NOMO-1 (cell line): Measurements from ENCODE around the gene PHTF2.
"Not testable (repeated sequence)": the region's sequence is repeated elsewhere in the genome, so short reads cannot be mapped to it uniquely, and the experiment has no call there.

Experiments used
- DNase-seq, 2 experiments: peaks; one replicate each; lab custom pipeline; 2025; ENCODE audit not compliant: unreplicated experiment in 2 of 2; lab: John Stamatoyannopoulos, UW

The PHTF2 gene

DNA sequence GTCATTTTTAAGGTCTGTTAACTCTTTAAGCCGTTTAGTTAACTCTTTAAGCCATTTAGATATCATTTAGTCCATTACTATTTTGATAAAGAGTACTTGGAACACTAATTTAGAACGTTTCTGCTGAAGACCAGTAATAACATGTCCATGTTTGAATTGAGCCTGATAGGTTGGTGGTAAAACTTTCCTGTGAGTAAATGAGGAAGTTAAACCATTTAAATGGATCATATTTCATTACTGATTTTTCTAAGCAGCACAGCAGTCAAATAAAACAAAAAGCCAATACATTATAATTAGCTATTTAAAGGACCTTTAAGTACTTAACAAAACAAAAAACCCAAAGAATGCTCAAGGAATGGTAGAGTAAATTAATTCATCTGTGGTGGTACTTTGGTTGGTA, 29.4 kb downstream of the PHTF2 start:
- peak; percentile 35 to 80 for DNase-seq

DNA sequence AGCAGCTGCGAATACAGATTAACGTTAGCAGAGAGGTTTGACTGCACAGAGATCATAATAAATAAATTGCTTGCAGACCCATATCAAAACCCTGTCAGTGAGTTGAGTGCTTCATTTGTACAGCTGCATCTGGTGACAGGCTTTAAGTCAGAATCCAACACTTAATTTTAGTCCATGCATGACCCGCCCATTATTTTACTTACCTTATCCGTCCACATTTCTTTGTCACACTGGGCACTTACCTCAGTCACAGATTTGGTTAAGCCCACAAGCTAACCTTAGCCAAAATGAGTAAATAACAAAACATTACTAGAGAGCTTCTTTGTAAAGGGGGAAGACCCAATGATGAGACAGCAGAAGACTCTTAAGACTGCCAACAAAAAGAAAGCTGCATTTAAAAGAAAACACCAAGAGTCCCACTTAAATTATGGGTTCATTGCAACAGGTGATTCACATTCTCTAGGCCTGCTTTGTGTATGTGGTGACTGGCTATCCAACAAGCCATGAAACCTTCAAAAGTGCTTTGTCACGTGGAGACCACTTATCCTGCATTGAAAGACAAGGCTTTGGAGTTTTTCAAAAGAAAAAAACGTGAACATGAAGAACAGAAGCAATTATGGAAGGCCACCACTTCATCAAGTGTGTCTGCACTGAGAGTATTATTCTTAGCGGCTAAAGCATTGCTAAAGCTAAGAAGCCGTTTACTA, 32.2 kb downstream of the PHTF2 start:
- no peak for DNase-seq

DNA sequence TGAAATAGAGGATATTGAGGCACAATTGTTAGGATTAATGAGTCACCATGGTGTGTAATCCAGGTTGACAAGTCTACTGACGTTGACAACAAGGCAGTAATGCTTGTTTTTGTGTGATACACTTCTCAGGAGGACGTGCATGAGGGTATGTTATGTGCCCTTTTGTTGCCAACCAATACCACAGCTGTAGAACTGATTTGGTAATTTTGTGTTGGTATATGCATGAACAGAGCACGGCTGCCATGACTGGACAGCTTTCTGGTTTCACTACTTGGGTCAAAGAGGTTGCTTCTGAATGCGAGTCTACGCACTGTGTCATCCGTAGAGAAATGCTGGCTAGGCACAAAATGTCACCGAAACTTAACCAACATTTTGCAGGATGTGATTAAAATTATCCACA, 32.9 kb downstream of the PHTF2 start:
- DNase-seq, result no peak

DNA sequence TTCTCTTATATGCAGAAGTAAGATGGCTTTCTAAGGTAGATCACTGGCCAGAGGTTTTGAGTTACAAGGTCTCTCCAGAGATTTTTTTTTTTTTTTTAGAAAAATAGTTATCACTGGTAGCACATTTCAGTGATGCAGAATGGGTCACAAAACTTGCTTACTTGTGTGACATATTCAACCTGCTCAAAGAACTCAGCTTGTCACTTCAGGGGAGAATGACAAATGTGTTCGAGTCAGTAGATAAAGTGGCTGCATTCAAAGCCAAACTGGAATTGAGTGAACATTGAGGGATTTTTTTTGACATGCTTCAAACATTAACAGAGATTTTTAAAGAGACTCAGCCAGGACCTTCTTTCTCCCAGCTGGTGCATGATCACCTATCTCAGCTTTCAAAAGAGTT, 33.4 kb downstream of the PHTF2 start:
- DNase-seq, result no peak

DNA sequence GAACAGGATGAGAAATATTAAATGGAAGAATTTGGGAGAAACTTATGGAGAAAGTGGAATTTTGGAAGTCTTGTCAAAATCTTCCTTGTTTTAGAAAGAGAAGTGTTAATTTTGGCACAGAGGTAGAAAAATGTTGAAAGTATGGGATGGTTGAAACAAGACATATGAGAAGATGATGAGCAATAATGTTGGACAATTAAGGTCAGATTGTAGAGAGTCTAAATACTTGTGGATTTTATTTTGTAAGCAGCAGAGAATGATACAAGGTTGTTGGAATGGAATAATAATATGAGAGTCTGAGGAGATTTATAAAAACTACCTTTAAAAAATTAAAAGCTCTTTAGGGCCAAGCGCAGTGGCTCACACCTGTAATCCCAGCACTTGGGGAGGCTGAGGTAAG, 34.6 kb downstream of the PHTF2 start:
- DNase-seq, result no peak

DNA sequence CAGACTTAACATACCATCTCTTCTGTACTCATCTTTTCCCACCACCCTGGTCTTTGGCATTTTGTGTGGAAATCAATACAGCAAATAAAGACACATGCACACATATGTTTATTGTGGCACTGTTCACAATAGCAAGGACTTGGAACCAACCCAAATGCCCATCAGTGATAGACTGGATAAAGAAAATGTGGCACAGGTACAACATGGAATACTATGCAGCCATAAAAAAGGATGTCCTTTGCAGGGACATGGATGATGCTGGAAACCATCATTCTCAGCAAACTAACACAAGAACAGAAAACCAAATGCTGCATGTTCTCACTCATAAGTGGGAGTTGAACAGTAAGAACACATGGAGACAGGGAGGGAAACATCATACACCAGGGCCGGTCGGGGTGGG, 37.9 kb downstream of the PHTF2 start:
- DNase-seq, result not testable (repeated sequence)

DNA sequence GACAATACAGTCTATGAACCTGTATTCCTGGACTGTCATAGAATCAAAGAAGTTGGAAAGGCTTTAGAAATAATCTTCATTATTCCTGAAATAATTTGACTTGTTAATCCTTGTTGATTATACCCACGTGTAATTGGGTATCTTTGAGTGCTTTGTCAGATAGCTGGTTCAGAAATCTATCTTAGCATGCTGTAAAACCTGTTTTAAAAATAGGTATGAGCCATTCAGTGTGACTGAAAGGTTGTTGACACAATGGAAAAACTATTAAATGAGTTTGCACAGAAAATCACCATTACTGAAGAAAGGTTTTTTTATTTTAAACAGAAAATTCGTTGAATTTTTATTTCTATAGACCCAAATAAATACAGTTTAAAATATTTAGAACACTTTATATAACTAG, 38.7 kb downstream of the PHTF2 start:
- no peak for DNase-seq

DNA sequence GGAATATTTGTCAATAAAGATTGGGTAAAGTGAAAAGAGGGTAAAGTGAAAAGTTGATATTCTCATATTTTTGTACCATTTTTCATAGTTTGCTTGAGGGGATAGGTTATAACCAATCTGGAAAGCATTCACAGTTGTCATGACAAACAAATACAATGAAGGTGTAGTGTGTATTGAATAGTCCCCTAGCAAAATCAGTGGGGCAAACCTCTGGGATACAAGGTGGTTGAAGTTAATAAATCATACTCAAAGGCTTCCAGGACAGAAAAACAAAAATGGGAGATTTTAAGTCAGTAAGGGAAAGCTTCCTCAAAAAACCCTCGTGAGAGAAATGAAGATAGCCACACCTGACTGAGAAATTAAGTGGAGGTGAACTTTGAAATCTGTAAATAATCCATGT, 39.4 kb downstream of the PHTF2 start:
- DNase-seq, result no peak

DNA sequence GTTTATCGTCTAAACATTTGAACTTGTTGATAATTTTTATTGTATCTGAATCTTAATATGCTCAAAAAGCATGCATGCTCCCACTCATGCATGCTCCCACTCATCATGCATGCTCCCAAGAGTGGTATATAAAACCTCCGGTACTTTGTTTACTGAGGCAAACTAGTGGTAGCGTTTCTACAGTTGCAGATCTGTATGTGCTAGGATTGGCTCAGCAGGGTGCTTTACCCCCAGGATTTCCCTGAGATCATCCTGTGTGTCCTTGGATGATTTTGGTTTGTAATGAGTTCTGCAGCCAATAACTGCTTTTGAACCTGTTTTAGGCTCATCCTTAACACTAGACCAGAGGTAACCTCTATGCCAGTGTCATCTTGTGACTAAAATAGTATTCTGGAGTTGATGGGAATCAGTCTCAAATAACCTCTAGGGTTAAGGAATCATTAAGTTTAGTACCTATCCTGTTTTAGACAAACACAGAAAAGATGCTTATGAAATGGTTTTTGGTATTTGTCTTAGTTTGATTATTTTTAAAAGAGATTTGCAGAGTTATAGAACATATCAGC, 40.4 kb downstream of the PHTF2 start:
- DNase-seq, result no peak

DNA sequence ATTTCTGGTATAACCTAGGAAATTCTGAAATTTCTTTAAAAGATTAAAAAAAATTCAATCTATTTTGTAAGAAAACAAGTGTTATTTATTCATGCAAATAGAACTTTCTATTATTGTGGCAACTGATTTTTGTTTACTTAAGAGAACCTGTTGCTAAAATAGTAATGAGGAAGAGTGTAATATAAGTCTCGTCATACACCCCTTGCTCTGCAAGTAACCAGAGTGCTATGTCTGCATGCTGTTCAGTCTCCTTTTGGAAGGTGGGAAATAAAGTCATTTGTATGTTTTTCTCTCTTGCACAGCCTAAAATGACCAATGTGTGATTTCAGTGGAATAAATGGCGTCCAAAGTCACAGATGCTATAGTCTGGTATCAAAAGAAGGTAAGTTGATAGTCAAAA, 41.3 kb downstream of the PHTF2 start:
- DNase-seq, result no peak

DNA sequence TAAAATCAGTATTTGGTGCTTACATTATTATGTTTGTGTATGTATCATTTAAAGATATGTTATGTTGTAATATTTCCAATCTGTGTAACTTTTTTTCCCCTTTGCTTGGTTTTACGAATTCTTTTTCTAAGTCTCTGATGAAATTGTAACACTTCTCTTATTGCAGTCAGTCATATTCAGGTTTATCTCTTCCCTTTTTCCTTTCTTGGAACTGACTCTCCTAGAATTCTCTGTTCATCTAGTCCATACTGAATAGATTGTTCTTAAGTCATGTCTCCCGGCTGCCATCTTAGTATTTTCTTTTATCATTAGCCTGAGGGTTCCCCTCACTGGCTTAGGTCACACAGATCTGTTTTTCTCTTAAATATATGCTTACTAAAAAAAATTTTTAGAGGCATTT, 44.6 kb downstream of the PHTF2 start:
- DNase-seq, result no peak

DNA sequence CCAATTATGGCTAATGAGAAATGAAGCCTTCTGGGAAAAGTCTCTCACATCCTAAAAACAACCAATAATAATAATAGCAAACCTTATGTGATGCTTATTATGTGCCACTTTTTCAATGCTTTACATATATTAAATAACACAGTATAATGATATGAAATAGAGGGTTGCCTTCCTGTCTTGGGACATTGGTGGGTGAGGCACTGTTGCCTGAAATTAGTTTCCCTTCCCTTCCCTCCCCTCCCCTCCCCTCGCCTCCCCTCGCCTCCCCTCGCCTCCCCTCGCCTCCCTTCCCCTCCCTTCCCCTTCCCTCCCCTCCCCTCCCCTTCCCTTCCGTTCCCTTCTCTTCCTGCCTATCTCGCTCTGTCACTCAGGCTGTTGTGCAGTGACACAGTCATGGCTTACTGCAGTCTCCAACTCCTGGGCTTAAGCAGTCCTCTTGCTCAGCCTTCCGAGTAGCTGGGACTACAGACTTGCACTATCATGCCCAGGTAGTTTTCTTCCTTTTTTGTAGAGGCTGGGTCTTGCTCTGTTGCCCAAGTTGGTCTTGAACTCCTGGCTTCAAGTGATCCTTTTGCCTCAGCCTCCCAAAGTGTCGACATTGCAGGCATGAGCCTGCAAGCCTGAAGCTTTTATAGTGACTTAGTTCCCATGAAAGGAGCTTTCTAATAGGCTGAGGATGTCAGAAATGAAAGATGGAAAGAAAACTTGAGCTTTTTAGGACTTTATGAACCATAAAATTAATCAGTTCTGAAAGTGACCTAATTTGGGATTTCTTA, 47.9 kb downstream of the PHTF2 start:
- DNase-seq, result no peak

DNA sequence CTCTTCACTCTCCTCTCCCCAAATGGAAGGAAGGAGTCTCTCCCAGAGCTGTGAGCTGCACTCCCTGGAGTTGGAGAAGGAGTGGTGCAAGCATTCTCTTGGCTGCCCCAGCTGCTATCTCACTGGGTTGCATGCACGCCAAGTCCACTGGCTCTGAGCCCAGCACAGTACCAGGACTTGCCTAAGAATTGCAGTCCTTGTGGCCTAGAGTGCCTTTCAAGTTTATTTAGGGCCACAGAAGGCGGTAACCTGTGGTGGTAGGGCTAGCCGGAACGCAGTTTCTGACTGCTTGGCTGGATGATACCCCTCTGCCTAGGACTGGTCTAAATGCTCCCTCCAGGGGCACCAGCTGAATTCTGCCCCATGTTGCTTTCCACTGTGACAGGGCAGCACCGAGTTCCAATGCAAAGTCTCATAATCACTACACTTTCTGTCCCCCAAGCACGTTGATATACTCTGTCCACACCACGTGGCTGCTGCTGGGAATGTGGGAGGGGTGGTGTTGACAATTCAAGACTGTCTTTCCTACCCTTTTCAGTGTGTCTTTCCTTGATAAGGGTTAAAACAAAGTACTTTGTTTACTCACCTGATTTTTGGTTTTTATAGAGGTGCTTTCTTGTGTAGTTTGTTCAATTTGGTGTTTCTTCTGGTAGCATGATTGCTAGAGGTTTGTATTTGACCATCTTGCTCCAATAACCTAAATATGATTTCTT, 57.0 kb downstream of the PHTF2 start:
- no peak for DNase-seq

DNA sequence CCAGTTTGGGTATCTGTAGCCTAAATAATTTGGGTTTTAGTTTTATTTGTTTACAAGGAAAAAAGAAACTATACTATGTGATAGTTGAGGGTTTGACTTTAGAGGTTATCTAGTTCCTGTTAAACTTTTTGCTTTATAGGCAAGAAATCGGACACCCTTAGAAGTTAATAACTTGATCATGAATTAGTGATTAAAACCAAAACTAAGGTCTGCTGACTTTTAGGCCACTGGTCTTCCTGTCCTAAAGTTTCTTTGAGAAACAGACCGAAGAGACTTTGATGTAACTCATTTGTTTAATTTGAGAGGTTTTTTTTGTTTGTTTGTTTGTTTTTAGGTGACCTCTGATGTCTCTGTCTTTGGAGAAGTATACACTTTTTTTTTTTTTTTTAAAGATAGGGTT, 59.7 kb downstream of the PHTF2 start:
- DNase-seq, result no peak

DNA sequence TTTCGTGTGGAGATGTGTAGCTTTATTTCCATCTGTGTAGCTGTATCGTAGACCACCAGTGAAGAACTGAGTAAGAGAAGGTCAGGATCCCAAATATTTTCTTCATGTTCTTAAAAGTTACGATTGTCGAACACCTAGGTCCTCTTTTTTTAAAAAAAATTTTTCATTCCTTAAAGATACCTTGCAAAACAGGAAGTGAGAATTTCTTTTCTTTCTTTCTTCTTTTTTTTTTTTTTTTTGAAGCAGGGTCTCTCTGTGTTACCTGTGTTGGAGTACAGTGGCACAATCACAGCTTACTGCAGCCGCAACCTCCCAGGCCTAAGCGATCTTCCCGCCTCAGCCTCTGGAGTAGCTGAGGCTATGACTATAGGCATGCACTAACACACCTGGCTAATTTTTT, 60.8 kb downstream of the PHTF2 start:
- DNase-seq, result peak; percentile 22 to 54

DNA sequence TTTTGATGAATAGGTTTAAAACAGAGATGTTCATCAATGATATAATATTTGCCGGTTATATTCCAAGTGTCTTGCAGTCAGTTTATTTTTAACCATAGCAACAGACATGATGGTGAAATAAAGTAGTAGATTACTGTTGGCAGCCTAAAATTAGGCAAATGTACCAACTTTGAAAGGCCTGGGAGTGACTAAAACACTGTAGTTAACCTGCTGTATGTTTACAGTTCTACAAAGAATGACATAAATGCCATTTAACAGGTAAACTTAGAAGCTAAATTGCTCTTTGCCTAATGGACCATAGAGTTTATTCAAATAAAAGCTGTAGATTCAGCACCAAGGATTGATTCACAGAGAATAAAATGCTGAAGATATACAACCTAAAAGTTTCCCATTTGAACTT, 64.1 kb downstream of the PHTF2 start:
- peak in 1 of 2 experiments; percentile 65 for DNase-seq

DNA sequence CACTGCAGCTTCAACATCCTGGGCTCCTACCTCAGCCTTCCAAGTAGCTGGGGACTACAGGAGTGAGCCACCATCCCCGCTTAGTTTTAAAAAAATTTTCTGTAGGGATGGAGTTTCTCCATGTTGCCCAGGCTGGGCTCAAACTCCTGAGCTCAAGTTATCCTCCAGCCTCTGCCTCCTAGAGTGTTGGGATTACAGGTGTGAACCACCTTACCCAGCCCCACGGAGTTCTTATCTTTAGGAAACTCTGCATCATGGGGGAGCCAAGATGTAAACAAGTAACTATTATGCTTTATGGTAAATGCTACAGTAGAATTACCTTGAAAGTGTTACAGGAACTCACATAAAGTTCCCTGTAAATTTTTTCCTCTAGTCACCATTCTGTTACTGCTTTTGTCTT, 65.3 kb downstream of the PHTF2 start:
- no peak for DNase-seq

DNA sequence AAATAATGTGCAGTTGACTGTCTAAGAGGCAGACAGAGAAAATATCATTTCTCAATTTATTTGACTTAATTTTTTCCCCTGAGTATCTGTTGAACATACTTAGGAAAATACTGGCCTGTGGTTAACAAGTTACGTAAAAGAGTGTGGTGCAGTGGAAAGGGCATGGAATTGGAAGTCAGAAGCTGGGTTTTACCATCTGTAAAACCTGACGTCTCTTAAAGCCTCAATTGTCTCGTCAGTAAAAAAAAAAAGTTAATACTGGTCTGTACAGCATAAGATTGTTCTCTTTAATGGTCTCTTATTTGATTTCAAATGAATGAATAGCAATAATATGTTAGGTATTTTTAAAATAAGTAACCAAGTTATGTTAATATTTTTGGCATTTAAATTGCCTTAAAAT, 67.8 kb downstream of the PHTF2 start:
- no peak for DNase-seq

DNA sequence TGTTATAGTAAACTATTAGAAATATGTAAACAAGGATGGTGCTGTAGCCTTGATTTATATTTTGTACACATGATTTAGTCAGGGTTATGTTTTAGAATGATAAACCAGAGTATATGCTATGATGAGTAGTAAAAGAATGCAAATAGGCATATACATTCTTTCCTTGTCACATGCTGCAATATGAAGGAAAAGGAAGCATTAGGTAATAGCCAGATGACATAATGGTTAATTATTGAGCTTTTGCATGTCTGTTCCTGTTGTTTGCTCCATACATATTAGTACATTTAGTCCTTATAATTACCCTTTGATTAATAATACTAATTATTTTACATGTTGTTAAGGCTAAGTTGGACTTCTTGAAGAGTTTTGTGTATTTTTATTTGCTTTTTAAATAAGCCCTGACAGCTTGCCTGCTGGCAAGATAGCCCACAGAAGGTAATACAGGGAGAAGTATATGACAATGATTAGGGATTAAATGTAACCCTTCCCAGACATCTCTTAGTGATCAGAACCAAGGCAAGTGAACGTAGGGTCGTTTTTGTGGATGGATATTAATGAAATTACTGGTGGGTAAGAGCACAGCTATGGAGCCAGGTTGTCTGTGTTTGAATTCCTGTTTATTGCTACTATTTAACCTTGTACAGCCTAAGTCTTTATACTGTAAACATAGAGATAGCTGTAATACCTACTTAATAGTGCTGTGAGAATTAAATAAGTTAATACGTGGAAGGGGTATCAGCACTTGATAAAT, 68.4 kb downstream of the PHTF2 start:
- DNase-seq, result peak; percentile 41 to 81

DNA sequence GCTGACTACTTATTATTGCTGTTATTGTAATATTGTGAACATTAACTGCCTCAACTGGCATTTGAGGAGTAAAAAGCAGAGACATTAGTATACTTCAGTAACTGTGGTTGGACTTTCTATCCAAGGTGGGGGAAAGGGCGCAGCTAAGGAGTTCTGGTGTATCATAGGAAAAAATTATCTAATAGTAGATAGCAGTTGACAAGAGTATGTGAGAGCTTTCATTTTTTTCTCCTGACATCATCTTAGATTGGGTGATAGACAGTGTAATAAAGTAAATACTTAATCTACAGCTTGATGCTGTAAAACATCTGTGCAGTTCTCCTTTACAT, 68.9 kb downstream of the PHTF2 start:
- DNase-seq, result no peak

DNA sequence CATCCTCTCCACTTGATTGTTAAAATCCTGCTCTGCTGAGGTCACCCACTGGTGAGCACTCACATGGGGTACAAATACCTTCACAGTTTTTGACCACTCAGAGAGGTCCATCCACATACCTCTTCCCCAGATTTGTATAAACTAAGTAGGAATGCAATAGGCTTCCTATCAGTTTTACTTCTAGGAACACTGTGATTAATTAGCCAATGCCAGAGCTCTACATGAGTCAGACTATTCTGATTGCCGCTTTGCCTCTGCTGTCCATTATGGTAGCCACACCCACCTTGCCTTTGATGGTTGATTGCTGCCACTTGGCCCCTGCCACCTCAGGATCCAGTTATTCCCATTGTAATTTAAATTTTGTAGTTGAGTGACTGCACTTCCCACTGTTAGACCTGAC, 73.7 kb downstream of the PHTF2 start:
- DNase-seq, result not testable (repeated sequence)
